ENCODE measurements around the gene TCL1B.

TCL1B gene

GRCh38 chr14:95667249-95667693, 19.0 kb upstream of the TCL1B start:
- Histone ChIP-seq H3K27ac (no peak overlapping the region), H3K4me3 (no peak overlapping the region)
- TF ChIP-seq CTCF (IDR thresholded peaks at IDR 0.05), result no peak
- DNase-seq (ENCODE audit: low spot score), result no peak

GRCh38 chr14:95668235-95668772, 17.9 kb upstream of the TCL1B start:
- no peak for DNase-seq (ENCODE audit: low spot score)
- Histone ChIP-seq H3K27ac (no peak overlapping the region), H3K4me3 (no peak overlapping the region)
- TF ChIP-seq CTCF (IDR thresholded peaks at IDR 0.05), result no peak

DNA sequence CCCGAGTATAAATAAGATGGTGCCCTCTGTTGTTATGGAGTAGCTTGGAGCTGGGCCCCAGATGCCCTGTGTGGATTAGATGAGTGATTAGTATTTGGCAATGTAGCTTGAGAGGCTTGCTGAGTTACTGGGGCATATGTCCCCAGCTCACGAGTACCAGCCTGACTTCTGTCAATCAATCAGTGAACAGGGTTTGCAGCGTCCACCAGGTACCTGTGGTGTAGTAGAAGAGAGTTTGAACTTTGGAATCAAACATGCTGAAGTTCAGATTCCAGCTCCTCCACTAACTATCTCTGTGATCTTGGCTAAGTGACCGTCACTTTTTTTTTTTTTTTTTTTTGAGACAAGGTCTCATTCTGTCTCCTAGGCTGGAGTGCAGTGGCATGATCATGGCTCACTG, 11.6 kb upstream of the TCL1B start:
- Histone ChIP-seq H3K27ac (no peak overlapping the region), H3K4me3 (no peak overlapping the region)
- DNase-seq (ENCODE audit: low spot score), result no peak
- no peak for TF ChIP-seq CTCF (IDR thresholded peaks at IDR 0.05)

DNA sequence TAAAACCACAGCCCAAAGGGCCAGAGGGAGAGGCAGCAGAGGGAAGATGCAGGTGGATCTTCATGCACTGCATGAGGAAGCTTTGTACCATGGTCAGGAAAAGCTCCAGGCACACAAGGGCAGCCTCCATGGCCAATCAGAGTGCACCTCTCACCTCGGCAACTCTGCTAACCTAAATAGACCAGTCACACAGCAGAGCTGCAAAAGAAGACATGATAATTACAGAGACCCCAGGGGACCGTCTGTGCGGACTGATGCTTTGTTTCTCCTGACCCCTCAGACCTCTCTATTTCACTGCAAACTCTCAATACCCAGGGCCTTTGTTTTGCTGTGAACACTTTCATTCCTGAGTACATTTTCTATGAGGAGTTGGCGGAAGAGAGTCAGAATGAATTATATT, 10.7 kb upstream of the TCL1B start:
- Histone ChIP-seq H3K27ac (no peak overlapping the region), H3K4me3 (no peak overlapping the region)
- no peak for TF ChIP-seq CTCF (IDR thresholded peaks at IDR 0.05)
- DNase-seq (ENCODE audit: low spot score), result no peak

- no peak overlapping the region for H3K4me3 ChIP-seq
- H3K27ac ChIP-seq, result no peak overlapping the region
- DNase-seq (ENCODE audit: low spot score), result no peak
- TF ChIP-seq CTCF (IDR thresholded peaks at IDR 0.05), result no peak
Measured at GRCh38 chr14:95677179-95677835, 8.9 kb upstream of the TCL1B start.

GRCh38 chr14:95679148-95679815, 6.9 kb upstream of the TCL1B start:
- no peak for TF ChIP-seq CTCF (IDR thresholded peaks at IDR 0.05)
- H3K4me3 ChIP-seq, result no peak overlapping the region
- H3K27ac ChIP-seq, result no peak overlapping the region
- DNase-seq (ENCODE audit: low spot score), result no peak

All from coronary artery (tissue), 2 donors.